Measurements from ENCODE around the gene NMUR1.

The NMUR1 gene

DNA sequence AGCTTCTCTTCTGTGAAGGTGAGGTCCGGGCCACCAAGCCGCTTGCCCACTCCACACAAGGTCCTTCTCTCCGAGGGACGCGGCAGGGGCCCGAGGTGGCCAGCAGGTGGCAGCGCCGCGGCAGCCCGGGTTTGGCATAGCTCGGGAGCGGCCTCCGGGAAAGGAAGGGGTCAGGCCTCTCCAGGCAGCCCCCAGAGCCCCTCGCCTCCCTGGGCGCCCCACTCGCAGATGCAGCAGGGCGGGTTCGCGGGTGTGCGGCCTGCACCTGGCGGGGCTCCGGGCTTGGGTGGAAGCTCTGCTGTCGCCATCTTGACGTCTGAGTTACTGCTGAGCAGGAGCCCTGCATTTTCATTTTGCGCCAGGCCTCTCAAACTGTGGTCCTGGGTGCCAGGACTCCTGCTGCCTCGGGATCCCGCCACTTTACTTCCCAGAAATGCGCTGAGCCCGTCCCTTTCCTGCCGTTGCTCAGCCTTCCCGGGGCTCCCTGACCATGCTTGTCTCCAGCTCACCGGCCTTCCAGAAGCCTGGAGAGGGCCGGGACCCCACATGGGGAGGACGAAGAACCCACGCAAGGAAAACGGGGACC is 47.3 kb downstream of the NMUR1 start:
- DNase-seq = peak; percentile 55

DNA sequence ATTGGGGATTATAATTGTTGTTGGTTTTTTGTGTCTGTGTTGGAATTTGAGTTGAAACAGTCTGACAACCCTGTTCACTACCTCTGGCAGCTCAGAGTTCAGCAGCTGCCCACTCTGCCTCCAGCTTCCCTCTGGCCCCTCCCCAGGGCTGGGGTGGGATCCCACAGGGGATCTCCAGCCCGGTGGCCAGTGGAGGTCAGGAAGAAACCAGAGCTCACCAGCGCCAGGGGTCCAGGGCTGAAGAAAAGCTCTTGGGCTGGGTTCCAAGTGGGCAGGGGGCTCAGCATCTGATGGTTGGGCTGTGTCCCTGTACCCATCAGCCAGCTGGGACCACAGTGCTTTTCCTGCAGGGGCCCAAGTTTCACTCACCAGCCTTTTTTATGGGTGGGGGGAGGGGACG is 49.5 kb downstream of the NMUR1 start:
- DNase-seq = no peak

- no peak for DNase-seq
These were observed 50.8 kb downstream of the NMUR1 start for GRCh38 chr2:231479455-231479854.

DNA sequence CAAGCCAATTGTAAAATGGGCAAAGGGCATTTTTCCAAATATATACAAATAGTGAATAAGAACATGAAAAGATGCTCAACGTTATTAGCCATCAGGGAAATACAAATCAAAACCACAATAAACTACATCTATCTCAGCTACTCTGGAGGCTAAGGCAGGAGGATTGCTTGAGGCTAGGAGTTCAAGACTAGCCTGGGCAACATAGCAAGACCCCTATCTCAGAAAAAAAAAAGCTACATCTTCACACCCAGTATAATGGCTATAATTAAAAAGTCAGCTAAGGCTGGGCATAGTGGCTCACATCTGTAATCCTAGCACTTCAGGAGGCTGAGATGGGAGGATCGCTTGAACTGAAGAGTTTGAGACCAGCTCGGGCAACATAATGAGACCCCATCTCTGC is 53.3 kb downstream of the NMUR1 start:
- no peak for DNase-seq

GRCh38 chr2:231475965-231476364 is 54.3 kb downstream of the NMUR1 start:
- no peak for DNase-seq
